ENCODE measurements around the gene NOS2.

DNA sequence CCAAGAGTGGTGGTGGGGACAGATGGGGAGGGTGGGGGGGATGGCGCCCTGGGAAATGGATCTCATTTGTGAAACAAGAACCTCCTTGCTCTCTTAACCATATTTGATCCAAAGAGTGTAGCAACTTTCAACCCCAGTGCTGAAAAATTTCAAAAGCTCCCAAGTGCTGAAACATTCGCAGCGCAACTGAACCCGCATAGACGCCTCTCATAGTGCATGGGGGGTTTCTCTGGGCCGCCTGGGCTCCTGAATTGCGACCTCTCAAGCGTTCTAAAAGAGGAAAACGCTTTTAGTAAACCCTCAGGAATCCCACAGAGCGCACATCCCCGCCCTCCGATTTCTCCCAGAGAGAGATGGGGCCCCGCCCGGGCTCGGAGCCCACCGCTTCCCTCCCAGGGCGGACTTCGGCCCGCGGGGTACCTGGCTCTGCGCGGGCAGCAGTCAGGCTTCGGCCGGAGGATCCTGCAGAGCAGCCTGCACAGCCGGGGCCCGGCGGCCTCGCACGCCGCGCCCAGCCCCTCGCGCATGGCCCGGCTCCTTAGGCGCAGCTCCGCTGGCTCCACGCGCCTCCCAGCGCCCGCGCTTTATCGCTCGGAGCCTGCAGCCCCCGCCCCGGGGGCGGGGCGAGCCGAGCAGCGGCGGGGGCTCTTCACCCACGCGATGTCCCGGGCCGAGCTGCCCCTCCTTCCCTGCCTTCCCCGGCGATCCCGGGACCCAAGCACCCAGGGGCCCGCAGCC, 7.0 kb downstream of the NOS2 start:
- no peak for TF ChIP-seq POLR2AphosphoS5 (IDR thresholded peaks at IDR 0.05)
- no peak for TF ChIP-seq EP300 (IDR thresholded peaks at IDR 0.05)
- TF ChIP-seq POLR2A (IDR thresholded peaks at IDR 0.05), result no peak
- TF ChIP-seq, protein P1, sequence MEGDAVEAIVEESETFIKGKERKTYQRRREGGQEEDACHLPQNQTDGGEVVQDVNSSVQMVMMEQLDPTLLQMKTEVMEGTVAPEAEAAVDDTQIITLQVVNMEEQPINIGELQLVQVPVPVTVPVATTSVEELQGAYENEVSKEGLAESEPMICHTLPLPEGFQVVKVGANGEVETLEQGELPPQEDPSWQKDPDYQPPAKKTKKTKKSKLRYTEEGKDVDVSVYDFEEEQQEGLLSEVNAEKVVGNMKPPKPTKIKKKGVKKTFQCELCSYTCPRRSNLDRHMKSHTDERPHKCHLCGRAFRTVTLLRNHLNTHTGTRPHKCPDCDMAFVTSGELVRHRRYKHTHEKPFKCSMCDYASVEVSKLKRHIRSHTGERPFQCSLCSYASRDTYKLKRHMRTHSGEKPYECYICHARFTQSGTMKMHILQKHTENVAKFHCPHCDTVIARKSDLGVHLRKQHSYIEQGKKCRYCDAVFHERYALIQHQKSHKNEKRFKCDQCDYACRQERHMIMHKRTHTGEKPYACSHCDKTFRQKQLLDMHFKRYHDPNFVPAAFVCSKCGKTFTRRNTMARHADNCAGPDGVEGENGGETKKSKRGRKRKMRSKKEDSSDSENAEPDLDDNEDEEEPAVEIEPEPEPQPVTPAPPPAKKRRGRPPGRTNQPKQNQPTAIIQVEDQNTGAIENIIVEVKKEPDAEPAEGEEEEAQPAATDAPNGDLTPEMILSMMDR (IDR thresholded peaks at IDR 0.05), result no peak
